GM12873 (cell line): ENCODE results near the gene GATA6.

Experiments
- TF ChIP-seq, protein P1 (sequence below): IDR thresholded peaks from 2 replicates; pipeline ENCODE4 v1.5.1; 2012; ENCODE audit warnings: low read depth, mild to moderate bottlenecking, moderate library complexity, low read length, control low read depth; ENCODE audit not compliant: insufficient read depth; ENCODE audit errors: missing control alignments

GATA6 gene

DNA sequence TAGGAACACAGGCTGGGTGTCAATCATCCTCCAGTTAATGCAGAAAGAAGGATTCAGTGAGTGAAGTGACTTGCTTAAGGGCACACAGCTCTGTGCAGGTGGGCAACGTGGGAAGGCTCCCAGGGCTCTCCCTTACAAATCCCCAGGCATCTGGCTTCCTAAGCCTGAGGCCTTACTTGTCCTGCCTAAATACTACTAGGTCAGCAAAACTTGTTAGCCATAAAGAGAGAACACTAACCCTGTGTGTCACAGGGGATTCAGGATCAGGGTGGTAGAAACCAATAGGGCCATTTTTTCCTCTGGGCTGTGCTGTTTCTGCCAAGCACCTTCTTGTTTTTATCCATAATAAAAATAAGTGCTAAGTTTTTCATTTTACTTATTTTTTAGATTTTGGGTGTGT, 55.0 kb downstream of the GATA6 start:
- TF ChIP-seq, protein P1, sequence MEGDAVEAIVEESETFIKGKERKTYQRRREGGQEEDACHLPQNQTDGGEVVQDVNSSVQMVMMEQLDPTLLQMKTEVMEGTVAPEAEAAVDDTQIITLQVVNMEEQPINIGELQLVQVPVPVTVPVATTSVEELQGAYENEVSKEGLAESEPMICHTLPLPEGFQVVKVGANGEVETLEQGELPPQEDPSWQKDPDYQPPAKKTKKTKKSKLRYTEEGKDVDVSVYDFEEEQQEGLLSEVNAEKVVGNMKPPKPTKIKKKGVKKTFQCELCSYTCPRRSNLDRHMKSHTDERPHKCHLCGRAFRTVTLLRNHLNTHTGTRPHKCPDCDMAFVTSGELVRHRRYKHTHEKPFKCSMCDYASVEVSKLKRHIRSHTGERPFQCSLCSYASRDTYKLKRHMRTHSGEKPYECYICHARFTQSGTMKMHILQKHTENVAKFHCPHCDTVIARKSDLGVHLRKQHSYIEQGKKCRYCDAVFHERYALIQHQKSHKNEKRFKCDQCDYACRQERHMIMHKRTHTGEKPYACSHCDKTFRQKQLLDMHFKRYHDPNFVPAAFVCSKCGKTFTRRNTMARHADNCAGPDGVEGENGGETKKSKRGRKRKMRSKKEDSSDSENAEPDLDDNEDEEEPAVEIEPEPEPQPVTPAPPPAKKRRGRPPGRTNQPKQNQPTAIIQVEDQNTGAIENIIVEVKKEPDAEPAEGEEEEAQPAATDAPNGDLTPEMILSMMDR = no peak

- TF ChIP-seq, protein P1 = no peak
Measured at GRCh38 chr18:22226801-22227200, 57.4 kb downstream of the GATA6 start.

DNA sequence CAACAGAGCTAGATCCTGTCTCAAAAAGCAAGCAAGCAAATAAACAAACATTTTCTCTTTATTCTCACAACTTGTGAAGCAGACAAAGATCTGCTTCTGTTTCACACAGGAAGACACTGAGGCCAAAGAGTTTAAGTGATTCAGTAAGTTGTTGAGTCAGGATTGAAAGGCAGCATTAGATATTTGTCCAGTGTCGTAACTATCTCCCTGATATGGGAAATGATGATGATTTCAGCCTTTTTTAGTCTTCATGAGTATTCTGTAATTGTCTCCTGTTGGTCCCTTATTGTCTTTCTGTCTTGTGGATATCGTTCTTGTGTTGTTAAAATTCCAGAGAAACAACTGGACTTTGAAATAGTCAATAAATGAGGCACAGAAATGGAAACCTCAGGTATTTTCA, 59.6 kb downstream of the GATA6 start:
- TF ChIP-seq, protein P1 = no peak

DNA sequence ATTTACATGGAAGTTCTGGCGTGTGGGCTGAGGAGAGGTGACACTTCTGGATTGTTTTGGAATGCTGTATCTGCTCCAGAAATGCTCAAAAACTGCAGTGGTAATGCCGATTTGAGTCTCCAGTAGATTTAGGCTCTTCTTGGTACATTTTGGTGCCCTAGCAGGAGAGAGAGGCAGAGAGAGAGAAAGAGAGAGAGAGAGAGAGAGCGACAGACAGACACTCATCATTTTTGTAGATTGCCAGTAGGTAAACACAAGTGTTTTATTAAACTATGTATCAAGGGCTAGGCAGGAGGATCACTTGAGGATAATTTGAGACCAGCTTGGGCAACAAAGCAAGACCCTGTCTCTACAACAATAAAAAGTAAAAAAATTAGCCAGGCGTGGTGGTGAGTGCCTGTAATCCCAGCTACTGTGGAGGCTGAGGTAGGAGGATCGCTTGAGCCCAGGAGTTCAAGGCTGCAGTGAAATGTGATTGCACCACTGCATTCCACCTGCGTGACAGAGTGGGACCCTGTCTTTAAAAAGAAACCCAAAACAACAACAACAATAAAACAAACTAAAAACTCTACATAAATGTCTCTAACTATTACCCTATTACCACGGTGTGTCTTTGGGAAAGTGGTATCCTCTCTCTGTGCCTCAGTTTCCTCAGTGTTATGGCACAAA, 60.2 kb downstream of the GATA6 start:
- TF ChIP-seq, protein P1 = no peak

- TF ChIP-seq, protein P1 = no peak
Measured at GRCh38 chr18:22230471-22230945, 61.1 kb downstream of the GATA6 start.

DNA sequence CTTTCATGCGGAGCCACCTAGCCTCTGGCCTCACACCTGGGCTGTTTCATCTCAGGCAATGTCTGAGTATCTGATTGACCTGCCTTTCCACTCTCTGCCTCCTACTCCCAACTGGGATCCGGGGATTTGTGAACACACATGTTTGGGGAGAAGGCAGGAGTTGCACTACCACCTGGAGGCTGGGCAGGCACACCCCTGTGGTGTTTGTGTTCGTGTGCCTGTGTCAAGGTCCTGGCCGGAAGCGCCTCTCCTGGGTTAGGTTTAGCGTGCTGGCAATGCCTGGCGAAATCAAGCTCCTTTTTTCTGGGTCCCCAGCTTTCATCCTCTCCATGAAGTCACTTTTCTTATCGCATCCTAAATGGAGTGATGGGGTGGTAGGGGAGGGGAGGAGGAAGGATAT, 63.9 kb downstream of the GATA6 start:
- TF ChIP-seq, protein P1 = no peak

DNA sequence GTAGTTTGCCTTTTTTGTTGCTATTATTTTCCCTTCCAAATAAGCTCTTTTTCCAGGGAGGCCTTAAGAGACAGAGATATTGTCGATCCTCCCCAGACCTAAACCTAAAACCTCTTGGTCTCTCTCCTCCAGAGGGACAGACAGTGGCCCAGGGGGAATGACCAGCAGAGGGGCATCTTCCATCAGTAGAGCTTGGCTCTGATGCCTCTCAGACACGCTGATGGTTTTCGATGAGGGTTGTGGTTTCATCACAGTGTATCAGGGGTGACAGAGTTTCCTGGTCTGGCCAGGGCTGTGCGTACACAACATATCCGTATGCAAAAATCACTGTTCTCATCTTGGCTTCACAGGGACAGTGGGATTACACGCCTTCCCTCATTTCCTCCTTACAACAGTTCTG, 68.6 kb downstream of the GATA6 start:
- TF ChIP-seq, protein P1 = no peak
